ENCODE results near the gene MCC.

DNA sequence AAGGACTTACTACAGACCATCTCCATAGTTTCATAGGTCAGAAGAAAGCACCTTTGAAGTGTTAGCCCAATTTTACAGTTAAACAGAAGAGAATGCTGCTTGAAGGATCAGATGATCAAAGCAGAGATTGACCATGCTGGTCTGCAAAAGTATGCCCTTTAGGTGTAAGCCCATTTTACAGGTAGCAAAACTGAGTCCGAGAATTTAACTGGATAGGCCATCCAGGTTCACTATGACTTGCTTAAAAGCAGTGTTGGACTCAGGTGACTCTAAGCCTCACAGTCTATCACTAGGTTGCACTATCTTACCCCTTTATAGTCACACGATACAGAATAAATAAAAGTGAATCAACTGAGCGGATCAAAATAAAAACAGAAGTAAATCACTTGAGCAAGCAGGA, 299.0 kb downstream of the MCC start:
- TF ChIP-seq, protein P1, sequence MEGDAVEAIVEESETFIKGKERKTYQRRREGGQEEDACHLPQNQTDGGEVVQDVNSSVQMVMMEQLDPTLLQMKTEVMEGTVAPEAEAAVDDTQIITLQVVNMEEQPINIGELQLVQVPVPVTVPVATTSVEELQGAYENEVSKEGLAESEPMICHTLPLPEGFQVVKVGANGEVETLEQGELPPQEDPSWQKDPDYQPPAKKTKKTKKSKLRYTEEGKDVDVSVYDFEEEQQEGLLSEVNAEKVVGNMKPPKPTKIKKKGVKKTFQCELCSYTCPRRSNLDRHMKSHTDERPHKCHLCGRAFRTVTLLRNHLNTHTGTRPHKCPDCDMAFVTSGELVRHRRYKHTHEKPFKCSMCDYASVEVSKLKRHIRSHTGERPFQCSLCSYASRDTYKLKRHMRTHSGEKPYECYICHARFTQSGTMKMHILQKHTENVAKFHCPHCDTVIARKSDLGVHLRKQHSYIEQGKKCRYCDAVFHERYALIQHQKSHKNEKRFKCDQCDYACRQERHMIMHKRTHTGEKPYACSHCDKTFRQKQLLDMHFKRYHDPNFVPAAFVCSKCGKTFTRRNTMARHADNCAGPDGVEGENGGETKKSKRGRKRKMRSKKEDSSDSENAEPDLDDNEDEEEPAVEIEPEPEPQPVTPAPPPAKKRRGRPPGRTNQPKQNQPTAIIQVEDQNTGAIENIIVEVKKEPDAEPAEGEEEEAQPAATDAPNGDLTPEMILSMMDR (conservative IDR thresholded peaks at IDR 0.05 in 1 of 2, IDR thresholded peaks at IDR 0.05 in 1 of 2; ENCODE audit: low read depth in 1 of 2, low read length in 2 of 2), result no peak
- TF ChIP-seq EZH2 (IDR thresholded peaks at IDR 0.05; ENCODE audit: low read length, missing control alignments), result no peak
